H1 (cell line): ENCODE results near the gene WDR35. TPM values are rescaled to one million over a fixed set of nuclear protein-coding genes. Genes with fewer than 3 reads are reported as not detected.
"Not testable (repeated sequence)": the region's sequence is repeated elsewhere in the genome, so short reads cannot be mapped to it uniquely, and the experiment has no call there.

Source experiments
- CTCF ChIA-PET: fragments of 300-600 bp; sonication (Branson Sonifier 250); formaldehyde crosslinking; loops from one replicate; lab custom pipeline; 2021; ENCODE audit not compliant: partially characterized antibody; lab: Charles Lee
- POLR2A ChIA-PET: fragments of 300-600 bp; sonication (Branson Sonifier 250); formaldehyde crosslinking; loops from one replicate; lab custom pipeline; 2021; ENCODE audit warnings: inconsistent platforms; ENCODE audit not compliant: partially characterized antibody; lab: Charles Lee
- DNase-seq, 2 experiments: peaks; one replicate each; pipeline versions ENCODE4 v3.0.0 to v3.0.0-alpha.2; 2010 to 2022; ENCODE audit warnings: low spot score in 2 of 2, low read depth in 1 of 2, mixed read lengths in 1 of 2
- FAIRE-seq: peaks from 2 replicates; lab custom pipeline; 2011; peaks lifted over from hg19 to GRCh38; lab: Jason Lieb, UNC
- H2AFZ ChIP-seq: 2 replicates; pipeline ENCODE4 v1.8.1; 2012; ENCODE audit warnings: low read length, inconsistent platforms
- H2AK5ac ChIP-seq: 2 replicates; pipeline ENCODE4 v1.6.1; 2013; ENCODE audit warnings: low read depth, low read length
- H2BK120ac ChIP-seq: replicated peaks from 2 replicates; pipeline ENCODE3; 2013; ENCODE audit warnings: low read depth, low read length, inconsistent platforms
- H2BK12ac ChIP-seq: 2 replicates; pipeline ENCODE4 v1.6.1; 2013; ENCODE audit warnings: low read depth, low read length
- H2BK15ac ChIP-seq: 2 replicates; pipeline ENCODE4 v1.6.1; 2013; ENCODE audit warnings: low read length
- H2BK20ac ChIP-seq: 2 replicates; pipeline ENCODE4 v1.6.1; 2013; ENCODE audit warnings: low read length
- H2BK5ac ChIP-seq: 2 replicates; pipeline ENCODE4 v1.6.1; 2013; ENCODE audit warnings: low read depth, low read length
- H3K14ac ChIP-seq: 2 replicates; pipeline ENCODE4 v1.6.1; 2013; ENCODE audit warnings: inconsistent platforms; ENCODE audit not compliant: insufficient read length
- H3K18ac ChIP-seq: 2 replicates; pipeline ENCODE4 v1.6.1; 2013; ENCODE audit warnings: low read length; ENCODE audit errors: extremely low read depth
- H3K23ac ChIP-seq: 2 replicates; pipeline ENCODE4 v1.6.1; 2013; ENCODE audit warnings: inconsistent platforms; ENCODE audit not compliant: insufficient read length
- H3K23me2 ChIP-seq: 2 replicates; pipeline ENCODE4 v1.6.1; 2013; ENCODE audit warnings: low read depth, low read length
- H3K27ac ChIP-seq: 2 replicates; pipeline ENCODE4 v1.6.1; 2011; ENCODE audit warnings: low read depth, low read length, inconsistent platforms
- H3K27me3 ChIP-seq, 4 experiments: replicated peaks in 1 of 4; 1 replicate in 1 of 4; 2 replicates in 3 of 4; pipeline versions ENCODE4 v1.6.1 to v1.8.1; 2011 to 2013; ENCODE audit warnings: low read length in 3 of 4, mild to moderate bottlenecking in 3 of 4, inconsistent platforms in 2 of 4, mixed read lengths in 2 of 4, moderate library complexity in 1 of 4; ENCODE audit not compliant: control insufficient read depth in 3 of 4, insufficient read depth in 3 of 4; ENCODE audit errors: extremely low read depth in 1 of 4
- H3K36me3 ChIP-seq, 4 experiments: 2 replicates each; pipeline versions ENCODE4 v1.6.1 to v1.8.1; 2011 to 2013; ENCODE audit warnings: mild to moderate bottlenecking in 4 of 4, low read length in 3 of 4, moderate library complexity in 2 of 4, control low read depth in 1 of 4, inconsistent platforms in 1 of 4; ENCODE audit not compliant: insufficient read depth in 4 of 4, control insufficient read depth in 2 of 4
- H3K4ac ChIP-seq: replicated peaks from 2 replicates; pipeline ENCODE3; 2013; ENCODE audit warnings: low read length, low read depth, mixed read lengths, inconsistent platforms; ENCODE audit not compliant: insufficient read length
- H3K4me1 ChIP-seq, 4 experiments: replicated peaks in 1 of 4; 1 replicate in 1 of 4; 2 replicates in 3 of 4; pipeline versions ENCODE4 v1.6.1 to v1.8.1; 2011 to 2013; ENCODE audit warnings: low read length in 3 of 4, inconsistent platforms in 2 of 4, mixed read lengths in 1 of 4; ENCODE audit not compliant: insufficient read depth in 4 of 4, control insufficient read depth in 3 of 4
- H3K4me2 ChIP-seq, 2 experiments: 2 replicates each; pipeline versions ENCODE4 v1.6.1 to v1.8.1; 2011 to 2013; ENCODE audit warnings: low read depth in 2 of 2, low read length in 2 of 2, control low read depth in 1 of 2, inconsistent platforms in 1 of 2, mild to moderate bottlenecking in 1 of 2; ENCODE audit not compliant: insufficient read depth in 1 of 2
- H3K4me3 ChIP-seq, 4 experiments: fragments of 200-600, 300-600 bp in 1 of 4; sonication (generic), shearing (Covaris generic), sonication (Bioruptor Twin) in 1 of 4; 2 replicates each; pipeline versions ENCODE4 v1.5.1 to v1.8.1; 2011 to 2016; ENCODE audit warnings: low read length in 4 of 4, low read depth in 3 of 4, control low read depth in 2 of 4, inconsistent platforms in 2 of 4, mild to moderate bottlenecking in 2 of 4, mixed read lengths in 1 of 4, moderate library complexity in 1 of 4; ENCODE audit not compliant: insufficient read depth in 2 of 4; ENCODE audit errors: extremely low read depth in 1 of 4
- H3K56ac ChIP-seq: replicated peaks from 2 replicates; pipeline ENCODE3; 2013; ENCODE audit warnings: low read depth, mild to moderate bottlenecking, mixed read lengths, low read length, inconsistent platforms; ENCODE audit not compliant: insufficient read length
- H3K79me1 ChIP-seq: 2 replicates; pipeline ENCODE4 v1.6.1; 2013; ENCODE audit warnings: low read depth, low read length, control low read depth
- H3K79me2 ChIP-seq, 2 experiments: 2 replicates each; pipeline versions ENCODE4 v1.6.1 to v1.8.1; 2012 to 2013; ENCODE audit warnings: low read length in 2 of 2, mild to moderate bottlenecking in 2 of 2, inconsistent platforms in 1 of 2; ENCODE audit not compliant: insufficient read depth in 2 of 2, control insufficient read depth in 1 of 2
- H3K9ac ChIP-seq, 4 experiments: replicated peaks in 1 of 4; 1 replicate in 1 of 4; 2 replicates in 3 of 4; pipeline versions ENCODE4 v1.6.1 to v1.8.1; 2011 to 2013; ENCODE audit warnings: low read depth in 3 of 4, low read length in 3 of 4, control low read depth in 2 of 4, mild to moderate bottlenecking in 2 of 4, moderate library complexity in 2 of 4, inconsistent platforms in 1 of 4; ENCODE audit errors: extremely low read depth in 1 of 4
- H3K9me3 ChIP-seq, 2 experiments: 2 replicates each; pipeline versions ENCODE4 v1.6.1 to v1.8.1; 2012 to 2013; ENCODE audit warnings: mild to moderate bottlenecking in 2 of 2, moderate library complexity in 2 of 2, control low read depth in 1 of 2, inconsistent platforms in 1 of 2, low read depth in 1 of 2, low read length in 1 of 2, mixed read lengths in 1 of 2; ENCODE audit not compliant: insufficient read depth in 2 of 2
- H4K20me1 ChIP-seq, 2 experiments: replicated peaks in 1 of 2; 2 replicates each; pipeline versions ENCODE3 to v1.8.1; 2011 to 2013; ENCODE audit warnings: inconsistent platforms in 2 of 2, low read length in 2 of 2, mild to moderate bottlenecking in 1 of 2; ENCODE audit not compliant: insufficient read depth in 2 of 2, control insufficient read depth in 1 of 2
- H4K5ac ChIP-seq: 2 replicates; pipeline ENCODE4 v1.6.1; 2013; ENCODE audit warnings: low read length, low read depth, mixed read lengths, inconsistent platforms; ENCODE audit not compliant: insufficient read length
- H4K8ac ChIP-seq: 2 replicates; pipeline ENCODE4 v1.8.0; 2013; ENCODE audit warnings: mild to moderate bottlenecking, moderate library complexity, low read length, inconsistent platforms; ENCODE audit not compliant: insufficient read depth; ENCODE audit errors: extremely low read depth
- H4K91ac ChIP-seq: replicated peaks from 2 replicates; pipeline ENCODE3; 2013; ENCODE audit warnings: low read length, mixed read lengths, inconsistent platforms; ENCODE audit not compliant: insufficient read length
- EGR1 ChIP-seq: IDR thresholded peaks from 2 replicates; pipeline ENCODE4 v1.6.1; 2011; ENCODE audit warnings: low read depth, low read length, borderline replicate concordance
- GABPA ChIP-seq: IDR thresholded peaks from 2 replicates; pipeline ENCODE4 v1.6.1; 2011; ENCODE audit warnings: mild to moderate bottlenecking, low read length, moderate library complexity, borderline replicate concordance; ENCODE audit not compliant: insufficient read depth
- ZNF274 ChIP-seq: IDR thresholded peaks from 2 replicates; pipeline ENCODE4 v1.7.0; 2012; ENCODE audit warnings: low read length, borderline replicate concordance; ENCODE audit errors: extremely low read depth
- WGBS, 2 experiments: shearing (Covaris generic) in 1 of 2; methylation state at CpG; one replicate each; pipeline versions ENCODE4 v1.1.6 to v1.1.7; 2013 to 2015; ENCODE audit warnings: low lambda C conversion rate in 2 of 2, mixed read lengths in 2 of 2, inconsistent platforms in 1 of 2, low coverage in 1 of 2, missing lambda C conversion rate in 1 of 2; ENCODE audit not compliant: insufficient replicate concordance in 2 of 2, insufficient coverage in 1 of 2, insufficient read length in 1 of 2; ENCODE audit errors: extremely low coverage in 1 of 2, missing lambda C conversion rate in 1 of 2; 5-methylcytosine and 5-hydroxymethylcytosine counted together
- polyA plus RNA-seq, 7 experiments: library from polyadenylated mRNA; depleted of rRNA in 3 of 7; stranded (reverse) in 5 of 7; unstranded in 2 of 7; fragments of >200 nt in 5 of 7; fragments of 200-250 nt in 2 of 7; gene quantifications; 1 replicate in 5 of 7; 2 replicates in 1 of 7; 4 replicates in 1 of 7; pipeline versions ENCODE4 v1.2.1 to v1.2.3, GENCODE V29; 2011 to 2013; ENCODE audit warnings: missing spikeins in 2 of 7, mixed read lengths in 2 of 7
- total RNA-seq: library from RNA; stranded (reverse); fragmentation: NEBNext Ultra II Directional; extraction: Animal tissue kit (Norgen Biotek cat#: 25700); gene quantifications from 2 replicates; pipeline ENCODE4 v1.2.1, GENCODE V29; 2021

Gene WDR35
- total and polyA plus RNA-seq, 2 of the 8 experiments (the other 6 are each of a cell fraction or from before 2014, with no cell fraction given), result 9.0 to 25.5 TPM

DNA sequence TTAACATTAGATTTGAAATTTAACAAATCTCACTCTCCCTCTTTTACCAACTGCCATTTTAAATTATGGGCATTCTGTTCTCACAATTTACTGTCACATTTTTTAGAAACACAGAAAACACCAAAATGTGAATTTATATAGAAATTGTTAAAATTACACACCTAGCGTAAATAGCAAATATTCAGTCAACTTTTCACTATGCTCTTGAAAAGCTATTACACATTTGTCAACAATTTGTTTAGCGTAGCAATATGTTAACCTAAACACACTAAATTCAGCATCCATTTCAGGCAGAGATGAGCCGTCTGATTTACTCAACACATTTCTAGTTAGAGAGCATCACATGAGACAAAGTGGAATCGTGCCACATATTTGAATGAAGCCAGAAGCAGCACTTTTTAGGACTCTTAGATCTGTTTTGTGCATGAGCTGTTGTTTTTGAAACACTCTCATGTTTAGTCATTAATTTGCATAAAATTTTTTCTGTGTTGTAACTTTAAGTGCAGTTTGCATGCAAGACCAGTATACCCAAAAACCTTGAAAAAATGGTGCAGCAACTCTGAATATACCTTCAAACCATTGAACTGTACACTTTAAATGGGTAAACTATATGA is 96.3 kb downstream of the WDR35 start (continued):
- TF ChIP-seq GABPA, result no peak
- no peak for TF ChIP-seq ZNF274
- TF ChIP-seq EGR1, result no peak

DNA sequence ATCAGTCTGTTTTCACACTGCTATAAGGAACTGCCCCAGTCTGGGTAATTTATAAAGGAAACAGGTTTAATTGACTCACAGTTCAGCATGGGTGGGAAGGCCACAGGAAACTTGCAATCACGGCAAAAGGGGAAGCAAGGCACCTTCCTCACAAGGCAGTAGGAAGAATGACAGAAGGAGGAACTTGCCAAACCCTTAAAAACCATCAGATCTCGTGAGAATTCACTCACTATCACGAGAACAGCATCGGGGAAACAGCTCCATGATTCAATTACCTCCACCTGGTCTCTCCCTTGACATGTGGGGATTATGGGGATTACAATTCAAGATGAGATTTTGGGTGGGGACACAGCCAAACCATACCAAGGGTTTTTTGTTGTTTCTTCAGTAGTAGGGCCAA is 97.9 kb downstream of the WDR35 start:
- CTCF ChIA-PET, H4K5ac ChIP-seq, H3K23ac ChIP-seq, H3K14ac ChIP-seq, H2BK120ac ChIP-seq, H2BK12ac ChIP-seq, H2BK15ac ChIP-seq, DNase-seq, H3K18ac ChIP-seq, H4K20me1 ChIP-seq, H3K27ac ChIP-seq, H3K23me2 ChIP-seq, H3K4me1 ChIP-seq, H2BK5ac ChIP-seq, H3K79me2 ChIP-seq, H3K56ac ChIP-seq, H3K4ac ChIP-seq, POLR2A ChIA-PET, H3K9me3 ChIP-seq, H4K91ac ChIP-seq, H3K4me3 ChIP-seq, H3K36me3 ChIP-seq, H2AK5ac ChIP-seq, H3K4me2 ChIP-seq, H3K79me1 ChIP-seq, H3K9ac ChIP-seq, FAIRE-seq, H4K8ac ChIP-seq, H2AFZ ChIP-seq, H2BK20ac ChIP-seq, H3K27me3 ChIP-seq: not testable (repeated sequence)
- WGBS, 2 experiments, result 84% methylated on average over 4 of the region's 4 CpGs; no CpG with 5 or more reads in 1 of the 2 experiments
